ENCODE data around the gene OR2AP1.
"Not testable (repeated sequence)": the region's sequence is repeated elsewhere in the genome, so short reads cannot be mapped to it uniquely, and the experiment has no call there.

OR2AP1 gene

DNA sequence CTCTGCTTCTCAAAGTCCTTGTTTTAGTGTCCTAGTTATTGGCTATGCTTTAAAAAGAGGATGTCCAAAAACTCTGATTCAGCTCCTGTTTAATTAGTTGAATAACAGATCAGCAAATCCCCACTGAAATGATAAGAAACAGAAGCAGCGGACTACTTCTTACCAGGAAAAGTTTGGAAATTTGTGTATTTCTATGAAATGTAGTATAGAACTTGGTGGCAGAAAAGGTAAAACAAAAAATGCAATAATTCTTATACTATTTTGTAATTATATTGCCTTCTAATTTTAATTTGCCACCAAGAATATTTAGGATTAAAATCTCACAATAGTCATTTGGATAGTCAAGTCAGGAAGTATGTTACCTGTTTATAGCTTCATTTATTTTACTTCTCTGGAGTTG, at the start of gene OR2AP1:
TSS of gene OR2AP1 (plus strand) at position 301 of the 400 bp plus-strand sequence. CDS start 1,947 bp downstream, outside the sequence.
- no peak for DNase-seq (ENCODE audit: low read depth in 2 of 2, low spot score in 1 of 2)

DNA sequence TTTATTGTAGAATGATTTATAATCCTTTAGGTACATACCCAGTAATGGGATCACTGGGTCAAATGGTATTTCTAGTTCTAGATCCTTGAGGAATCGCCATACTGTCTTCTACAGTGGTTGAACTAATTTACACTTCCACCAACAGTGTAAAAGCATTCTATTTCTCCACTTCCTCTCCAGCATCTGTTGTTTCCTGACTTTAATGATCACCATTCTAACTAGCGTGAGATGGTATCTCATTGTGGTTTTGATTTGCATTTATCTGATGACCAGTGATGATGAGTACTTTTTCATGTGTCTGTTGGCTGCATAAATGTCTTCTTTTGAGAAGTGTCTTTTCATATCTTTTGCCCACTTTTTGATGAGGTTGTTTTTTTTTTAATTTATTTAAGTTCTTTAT, 24.0 kb upstream of the OR2AP1 start:
- not testable (repeated sequence) for DNase-seq (ENCODE audit: low read depth in 2 of 2, low spot score in 1 of 2)

DNA sequence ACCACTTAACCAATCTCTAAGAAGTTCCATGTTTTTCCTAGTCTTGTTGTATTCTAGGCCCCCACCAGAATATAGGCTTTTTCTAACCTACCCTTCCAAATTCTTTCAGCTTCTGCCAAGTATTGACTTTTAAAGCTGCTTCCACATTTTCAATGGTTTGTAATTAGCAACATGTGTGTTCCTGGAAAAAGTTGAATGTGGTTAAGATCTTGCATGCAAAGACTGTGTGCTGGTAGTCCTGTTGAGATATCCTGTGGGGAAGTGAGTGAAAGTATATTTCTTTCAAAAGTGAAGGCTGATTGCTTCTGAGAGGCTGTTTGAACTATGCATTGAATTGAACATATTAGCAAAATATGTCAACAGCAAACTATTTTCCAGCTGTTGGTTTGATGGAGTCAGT, 23.5 kb upstream of the OR2AP1 start:
- no peak for DNase-seq (ENCODE audit: low read depth in 2 of 2, low spot score in 1 of 2)

DNA sequence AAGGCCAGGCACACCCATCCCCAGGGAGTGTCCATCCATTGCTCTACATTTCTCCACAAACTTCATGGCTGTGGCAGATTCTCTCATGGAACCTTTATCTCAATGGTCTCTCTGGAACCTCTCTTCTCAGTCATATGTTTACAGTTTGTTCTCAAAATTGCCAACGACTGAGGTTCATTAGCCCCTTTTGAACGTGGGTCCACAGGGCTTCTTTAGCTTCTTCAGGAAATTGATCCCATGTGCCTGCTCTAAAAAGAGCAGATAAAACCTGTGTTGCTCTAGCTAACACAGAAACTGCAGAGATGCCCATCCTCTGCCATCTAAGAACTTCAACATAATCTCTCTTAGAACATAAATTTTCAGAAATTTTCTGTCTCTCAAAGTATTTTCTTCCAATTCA, 23.0 kb upstream of the OR2AP1 start, which contains the start of gene OR6C4:
TSS of gene OR6C4 (plus strand) at position 301 of the 400 bp plus-strand sequence. CDS start 1,625 bp downstream, outside the sequence.
- DNase-seq (ENCODE audit: low read depth in 2 of 2, low spot score in 1 of 2) = no peak

DNA sequence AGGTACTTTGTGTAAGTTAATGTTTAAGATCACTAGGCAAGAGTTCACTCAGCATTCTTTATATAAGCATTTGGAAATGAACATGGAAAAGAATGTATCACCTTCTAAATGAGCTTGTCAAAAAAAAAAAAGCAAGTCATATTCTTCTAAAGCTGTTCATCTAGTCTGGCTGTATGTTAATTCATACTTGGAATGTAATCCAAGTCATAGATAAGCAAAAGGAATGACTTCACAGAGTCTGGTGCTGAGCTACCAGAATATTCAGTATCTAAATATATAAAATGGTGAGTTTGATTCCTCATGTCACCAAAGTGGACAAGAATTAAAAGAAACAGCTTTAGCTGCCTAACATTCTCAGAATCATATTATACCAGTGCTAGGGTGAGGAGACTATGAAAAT, 18.0 kb upstream of the OR2AP1 start:
- DNase-seq (ENCODE audit: low read depth in 2 of 2, low spot score in 1 of 2) = no peak

DNA sequence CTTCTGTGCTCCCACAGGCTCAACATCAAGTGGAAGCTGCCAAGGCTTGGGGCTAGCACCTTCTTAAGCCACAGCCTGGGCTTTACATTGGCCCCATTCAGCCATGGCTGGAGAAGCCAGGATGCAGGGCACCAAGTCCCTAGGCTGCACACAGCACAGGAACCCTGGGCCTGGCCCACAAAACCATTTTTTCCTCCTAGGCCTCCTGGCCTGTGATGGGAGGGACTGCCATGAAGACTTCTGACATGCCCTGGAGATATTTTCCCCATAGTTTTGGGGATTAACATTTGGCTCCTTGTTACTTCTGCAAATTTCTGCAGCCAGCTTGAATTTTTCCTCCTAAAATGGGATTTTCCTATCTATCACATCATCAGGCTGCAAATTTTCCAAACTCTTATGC, 2.2 kb upstream of the OR2AP1 start:
- DNase-seq (ENCODE audit: low read depth in 2 of 2, low spot score in 1 of 2) = not testable (repeated sequence)

DNA sequence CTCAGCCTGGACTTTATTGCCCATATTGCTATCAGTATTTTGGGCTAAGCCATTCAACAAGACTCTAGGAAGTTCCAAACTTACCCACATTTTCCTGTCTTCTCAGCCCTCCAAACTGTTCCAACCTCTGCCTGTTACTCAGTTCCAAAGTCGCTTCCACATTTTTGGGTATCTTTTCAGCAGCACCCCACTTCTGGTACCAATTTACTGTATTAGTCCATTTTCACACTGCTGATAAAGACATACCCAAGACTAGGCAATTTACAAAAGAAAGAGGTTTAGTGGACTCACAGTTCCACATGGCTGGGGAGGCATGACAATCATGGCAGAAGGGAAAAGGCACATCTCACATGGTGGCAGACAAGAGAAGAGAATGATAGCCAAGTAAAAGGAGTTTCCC, 1.6 kb upstream of the OR2AP1 start:
- not testable (repeated sequence) for DNase-seq (ENCODE audit: low read depth in 2 of 2, low spot score in 1 of 2)

DNA sequence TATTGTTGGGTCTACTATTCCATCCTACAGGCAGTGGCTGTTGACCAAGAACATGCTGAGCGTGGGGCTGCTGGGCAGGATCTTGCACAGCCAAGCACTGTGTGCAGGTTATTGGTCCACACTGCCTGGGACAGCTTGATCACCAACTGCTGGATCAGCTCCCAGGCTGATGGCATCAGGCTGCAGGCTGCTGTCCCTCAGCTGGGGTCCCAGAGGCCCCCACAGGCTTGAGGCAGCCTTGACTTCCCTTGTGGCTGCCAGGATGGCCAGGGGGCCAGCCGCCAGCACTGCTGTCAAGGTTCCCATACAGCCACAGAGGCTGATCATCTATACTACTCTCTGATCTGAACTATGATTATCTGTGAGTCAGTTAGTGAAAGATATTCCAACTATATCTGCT, 9.8 kb downstream of the OR2AP1 start:
- DNase-seq (ENCODE audit: low read depth in 2 of 2, low spot score in 1 of 2) = no peak

DNA sequence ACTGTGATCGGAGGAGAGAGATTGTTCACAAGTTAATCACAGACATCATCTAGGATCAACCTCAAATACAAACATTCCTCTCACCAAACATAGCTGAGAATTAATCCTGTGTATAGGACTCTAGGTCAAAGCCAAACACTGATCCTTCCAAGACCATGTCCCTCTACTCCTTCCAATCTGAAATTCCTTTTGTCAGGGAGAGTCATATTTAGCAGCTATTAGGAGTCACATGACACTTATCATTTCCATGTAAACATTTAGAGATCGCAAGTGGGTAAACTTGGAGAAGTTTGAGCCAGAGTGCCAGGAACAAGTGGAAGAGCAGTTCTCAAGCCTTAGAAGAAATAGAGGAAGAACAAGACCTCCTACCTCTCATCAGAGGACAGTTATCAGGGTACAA, 13.5 kb downstream of the OR2AP1 start:
- no peak for DNase-seq (ENCODE audit: low read depth in 2 of 2, low spot score in 1 of 2)

DNA sequence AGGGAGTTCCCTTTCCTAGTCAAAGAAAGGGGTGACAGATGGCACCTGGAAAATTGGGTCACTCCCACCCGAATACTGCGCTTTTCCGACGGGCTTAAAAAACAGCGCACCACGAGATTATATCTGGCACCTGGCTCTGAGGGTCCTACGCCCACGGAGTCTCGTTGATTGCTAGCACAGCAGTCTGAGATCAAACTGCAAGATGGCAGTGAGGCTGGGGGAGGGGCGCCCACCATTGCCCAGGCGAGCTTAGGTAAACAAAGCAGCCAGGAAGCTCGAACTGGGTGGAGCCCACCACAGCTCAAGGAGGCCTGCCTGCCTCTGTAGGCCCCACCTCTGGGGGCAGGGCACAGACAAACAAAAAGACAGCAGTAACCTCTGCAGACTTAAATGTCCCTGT, 17.9 kb downstream of the OR2AP1 start:
- DNase-seq (ENCODE audit: low read depth in 2 of 2, low spot score in 1 of 2) = not testable (repeated sequence)

DNA sequence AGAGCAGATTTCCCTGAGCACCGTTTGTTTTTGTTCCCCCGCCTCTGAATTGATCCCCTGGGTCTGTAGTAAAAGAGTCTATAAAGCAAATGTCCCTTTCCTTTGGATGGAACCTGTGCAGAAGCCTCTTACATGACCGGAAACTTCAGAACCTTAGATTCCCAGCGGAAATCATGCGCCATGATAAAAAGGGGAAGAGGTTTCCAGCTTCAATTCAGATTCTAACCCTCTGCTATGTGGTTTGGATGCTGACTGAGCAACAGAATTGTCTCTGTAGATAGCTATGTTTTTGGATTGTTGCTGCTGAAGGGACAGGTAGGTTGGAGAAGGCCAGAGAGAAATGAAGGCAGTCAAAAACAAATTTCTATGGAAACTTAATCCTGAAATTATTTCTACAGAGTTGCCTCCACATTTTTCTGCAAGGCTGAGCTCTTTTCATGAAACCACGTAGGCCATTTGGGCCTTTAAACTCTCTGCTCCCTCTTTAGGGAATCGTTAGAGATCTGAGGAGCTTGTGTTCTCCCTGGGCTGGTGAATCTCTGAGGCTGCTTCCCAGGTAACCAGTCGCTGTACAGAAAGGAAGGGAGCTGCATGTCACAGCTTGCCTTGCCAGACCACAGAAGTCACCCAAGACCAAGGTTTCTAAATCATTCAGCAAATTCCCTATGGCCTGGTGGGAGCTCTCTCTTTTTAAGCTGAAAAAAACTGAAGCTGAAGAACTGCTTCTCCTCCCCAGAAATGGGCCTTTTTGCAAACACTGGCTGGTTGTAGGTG, 35.7 kb downstream of the OR2AP1 start:
- DNase-seq (ENCODE audit: low read depth in 2 of 2, low spot score in 1 of 2) = no peak

DNA sequence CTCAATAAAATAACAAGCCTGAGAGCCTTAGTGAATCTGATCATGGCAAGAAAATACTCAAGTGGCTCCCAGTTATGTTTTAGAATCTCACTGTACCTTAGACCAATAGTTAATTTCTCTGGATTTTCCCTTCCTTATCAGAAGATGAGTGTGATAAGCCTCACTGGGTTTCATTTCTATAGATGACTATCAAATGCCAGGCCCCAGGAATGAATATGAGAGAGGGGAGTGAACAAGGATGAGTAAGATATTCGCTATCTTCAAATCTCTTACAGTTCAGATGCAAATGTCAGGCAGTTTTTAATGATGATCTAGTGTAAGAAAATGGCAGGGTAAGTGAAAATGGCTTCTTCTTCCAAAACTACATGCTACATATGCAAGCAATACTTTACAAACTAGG, 38.3 kb downstream of the OR2AP1 start:
- no peak for DNase-seq (ENCODE audit: low read depth in 2 of 2, low spot score in 1 of 2)

DNA sequence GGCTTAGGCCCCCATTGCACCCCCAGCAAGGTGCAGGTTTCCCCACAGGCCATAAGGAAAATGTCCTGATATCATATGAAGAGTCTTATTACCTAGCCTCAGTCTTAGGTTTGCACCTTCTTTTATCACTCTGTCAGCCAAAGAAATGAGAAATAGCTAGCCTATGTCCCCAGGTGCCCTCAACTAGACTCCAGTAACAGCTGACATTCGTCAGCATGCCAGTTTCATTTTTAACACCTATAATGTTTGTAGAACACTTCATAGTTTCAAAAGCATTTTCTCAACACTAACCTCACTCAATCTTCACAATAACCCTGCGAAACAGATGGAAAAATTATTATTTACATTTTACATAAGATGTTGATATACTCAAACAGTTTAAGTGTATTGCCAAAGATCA, 40.4 kb downstream of the OR2AP1 start:
- no peak for DNase-seq (ENCODE audit: low read depth in 2 of 2, low spot score in 1 of 2)

DNA sequence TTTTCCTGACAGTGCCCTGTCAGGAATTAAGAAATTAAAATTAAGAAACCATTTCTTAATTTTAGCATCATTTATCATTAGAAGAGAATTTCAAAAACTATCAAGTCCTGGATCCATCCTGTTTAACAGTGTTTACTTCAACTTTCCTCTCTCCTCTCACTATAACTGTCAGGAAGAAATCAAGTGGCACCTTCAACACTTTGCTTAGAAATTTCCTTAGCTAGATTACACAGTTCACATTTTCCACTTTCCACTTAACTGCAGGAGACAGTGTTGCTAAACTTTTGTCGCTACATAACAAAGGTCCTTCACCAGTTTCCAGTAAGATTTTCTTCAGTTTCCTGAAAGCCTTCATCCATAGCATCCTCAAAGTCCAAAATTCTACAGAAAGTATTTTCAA, 42.5 kb downstream of the OR2AP1 start:
- no peak for DNase-seq (ENCODE audit: low read depth in 2 of 2, low spot score in 1 of 2)

DNA sequence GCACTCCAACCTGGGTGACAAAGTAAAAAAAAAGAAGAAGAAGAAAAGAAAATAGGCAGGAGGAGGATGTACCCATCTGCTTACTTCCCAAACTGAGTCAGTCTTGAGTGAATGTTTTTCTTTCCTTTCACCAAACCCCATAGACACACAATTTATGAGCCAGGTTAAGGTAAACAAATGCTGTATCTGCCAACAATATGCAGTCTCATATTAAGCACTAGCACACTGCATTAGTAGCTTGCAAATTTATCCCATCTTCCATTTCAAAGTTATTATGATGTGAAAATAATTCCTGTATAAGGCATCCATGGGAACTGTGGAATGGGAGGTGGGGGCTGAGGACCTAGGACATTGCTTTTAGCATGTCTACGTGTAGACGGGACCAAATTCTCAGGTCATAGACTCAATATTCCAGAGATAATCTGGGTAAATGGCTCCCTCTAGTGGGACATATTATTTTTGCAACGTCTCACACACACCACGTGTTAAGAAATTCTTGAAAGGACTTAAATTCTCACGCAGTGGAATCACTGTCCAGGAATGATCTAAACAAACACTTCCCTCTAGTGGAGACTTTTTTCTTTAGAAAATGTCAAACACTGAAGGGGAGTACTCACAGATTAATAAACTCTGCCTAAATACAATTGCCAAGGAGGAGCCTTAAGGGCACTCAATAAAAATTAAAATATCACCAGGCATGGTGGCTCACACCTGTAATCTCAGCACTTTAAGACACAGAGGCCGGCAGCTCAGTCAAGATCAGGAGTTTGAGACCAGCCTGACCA, 47.3 kb downstream of the OR2AP1 start:
- DNase-seq (ENCODE audit: low read depth in 2 of 2, low spot score in 1 of 2) = no peak

DNA sequence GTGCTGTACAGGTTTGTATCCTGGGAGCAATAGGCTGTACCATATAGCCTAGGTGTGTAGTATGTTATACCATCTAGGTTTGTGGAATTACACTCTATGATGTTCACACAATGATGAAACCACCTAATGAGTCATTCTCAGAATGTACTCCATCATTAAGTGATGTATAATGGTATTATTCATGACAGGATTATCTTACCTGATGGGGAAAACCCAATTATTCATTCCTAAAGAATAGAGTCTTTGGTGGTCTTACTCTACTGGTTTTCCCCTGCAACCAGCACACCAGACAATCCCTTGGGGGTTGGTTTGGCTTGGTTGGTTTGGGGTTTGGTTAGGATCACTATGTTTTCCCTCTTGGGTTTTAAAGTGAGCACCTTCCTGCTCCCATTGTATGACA, 51.8 kb downstream of the OR2AP1 start:
- DNase-seq (ENCODE audit: low read depth in 2 of 2, low spot score in 1 of 2) = no peak

Data from stimulated activated CD8-positive, alpha-beta memory T cell treated with anti-CD3 and anti-CD28 coated beads, Interleukin-4, amount 100 ng/mL, for 4 hours (primary cell).